NCI-H146 (cell line): ENCODE data around the gene NODAL.
"Not testable (repeated sequence)": the region's sequence is repeated elsewhere in the genome, so short reads cannot be mapped to it uniquely, and the experiment has no call there.

Experiments used
- DNase-seq: peaks from one replicate; lab custom pipeline; 2025; lab: John Stamatoyannopoulos, UW

The NODAL gene

GRCh38 chr10:70441161-70441894 is at the start of gene NODAL:
Gene NODAL, minus strand, starts transcription at chr10:70441681. Its CDS starts 14 bp downstream, at chr10:70441667.
- peak; percentile 53 for DNase-seq

GRCh38 chr10:70490142-70490541 is 48.7 kb upstream of the NODAL start:
- DNase-seq, result no peak

GRCh38 chr10:70487824-70488223 is 46.3 kb upstream of the NODAL start:
- no peak for DNase-seq

- not testable (repeated sequence) for DNase-seq
Observed at GRCh38 chr10:70483872-70484271, 42.4 kb upstream of the NODAL start.

GRCh38 chr10:70482982-70483760 is 41.7 kb upstream of the NODAL start:
- DNase-seq, result no peak

- DNase-seq, result no peak
Observed at GRCh38 chr10:70481831-70482530, 40.5 kb upstream of the NODAL start.

GRCh38 chr10:70481105-70481504 is 39.6 kb upstream of the NODAL start:
- DNase-seq, result no peak

- no peak for DNase-seq
Observed at GRCh38 chr10:70480239-70480861, 38.9 kb upstream of the NODAL start.

- no peak for DNase-seq
Observed at GRCh38 chr10:70479626-70480238, 38.3 kb upstream of the NODAL start.

GRCh38 chr10:70479165-70479581 is 37.7 kb upstream of the NODAL start:
- no peak for DNase-seq

- DNase-seq, result peak; percentile 85
Observed at GRCh38 chr10:70478191-70479164, 37.0 kb upstream of the NODAL start, which contains the start of gene PALD1. Gene PALD1, plus strand, starts transcription at chr10:70478767. Its CDS starts 47,185 bp downstream, at chr10:70525952.

GRCh38 chr10:70477661-70478162 is 36.2 kb upstream of the NODAL start:
- peak; percentile 61 for DNase-seq

- DNase-seq, result no peak
Observed at GRCh38 chr10:70476249-70477035, 35.0 kb upstream of the NODAL start.

GRCh38 chr10:70475661-70476060 is 34.2 kb upstream of the NODAL start:
- DNase-seq, result no peak

- no peak for DNase-seq
Observed at GRCh38 chr10:70474780-70475179, 33.3 kb upstream of the NODAL start.

- no peak for DNase-seq
Observed at GRCh38 chr10:70472799-70473454, 31.4 kb upstream of the NODAL start.

GRCh38 chr10:70466951-70467350 is 25.5 kb upstream of the NODAL start:
- no peak for DNase-seq

- no peak for DNase-seq
Observed at GRCh38 chr10:70465832-70466231, 24.4 kb upstream of the NODAL start.

- no peak for DNase-seq
Observed at GRCh38 chr10:70465278-70465677, 23.8 kb upstream of the NODAL start.
